AG09319 (cell line): ENCODE data around the gene CPXM1.

Source experiments
- DNase-seq: peaks from one replicate; pipeline ENCODE4 v3.0.0-alpha.2; 2010; ENCODE audit warnings: low read depth; ENCODE audit errors: extremely low read depth
- CTCF ChIP-seq: IDR thresholded peaks from 2 replicates; pipeline ENCODE4 v1.5.1; 2011; ENCODE audit warnings: low read depth, mild to moderate bottlenecking, inconsistent platforms, low read length, moderate library complexity

CPXM1 gene

GRCh38 chr20:2798814-2799213 is 1.6 kb downstream of the CPXM1 start:
- no peak for TF ChIP-seq CTCF
- no peak for DNase-seq

- DNase-seq = no peak
- TF ChIP-seq CTCF = no peak
Observed at GRCh38 chr20:2798095-2798805, 2.2 kb downstream of the CPXM1 start.

- no peak for DNase-seq
- no peak for TF ChIP-seq CTCF
Observed at GRCh38 chr20:2797136-2797983, 3.1 kb downstream of the CPXM1 start.

GRCh38 chr20:2796011-2796660 is 4.3 kb downstream of the CPXM1 start:
- DNase-seq = no peak

GRCh38 chr20:2795451-2795850 is 5.0 kb downstream of the CPXM1 start:
- DNase-seq = no peak
- TF ChIP-seq CTCF = no peak

More at GRCh38 chr20:2796011-2796660, 4.3 kb downstream of the CPXM1 start:
- TF ChIP-seq CTCF = no peak

- no peak for TF ChIP-seq CTCF
- no peak for DNase-seq
Observed at GRCh38 chr20:2794866-2795447, 5.5 kb downstream of the CPXM1 start.
